Glutamatergic neuron (in vitro differentiated cells): ENCODE measurements around the gene VPS51. TPM values are rescaled to one million over a fixed set of nuclear protein-coding genes. Genes with fewer than 3 reads are reported as not detected.

Source experiments
- DNase-seq: peaks from one replicate; pipeline ENCODE4 v3.0.0; 2022
- H3K27ac Mint-ChIP-seq: one replicate; pipeline ENCODE4 v1.8.0; 2020; ENCODE audit warnings: mild to moderate bottlenecking, mixed read lengths, inconsistent platforms; ENCODE audit not compliant: unreplicated experiment
- H3K27me3 Mint-ChIP-seq: one replicate; pipeline ENCODE4 v1.8.0; 2020; ENCODE audit warnings: mild to moderate bottlenecking, moderate library complexity, mixed read lengths, inconsistent platforms; ENCODE audit not compliant: unreplicated experiment
- H3K36me3 Mint-ChIP-seq: one replicate; pipeline ENCODE4 v1.8.0; 2020; ENCODE audit warnings: mild to moderate bottlenecking, mixed read lengths, inconsistent platforms; ENCODE audit not compliant: unreplicated experiment
- H3K4me1 Mint-ChIP-seq: one replicate; pipeline ENCODE4 v1.8.0; 2020; ENCODE audit warnings: mild to moderate bottlenecking, low read depth, mixed read lengths, inconsistent platforms; ENCODE audit not compliant: unreplicated experiment
- H3K4me3 Mint-ChIP-seq: one replicate; pipeline ENCODE4 v1.8.0; 2020; ENCODE audit warnings: mild to moderate bottlenecking, mixed read lengths, inconsistent platforms; ENCODE audit not compliant: unreplicated experiment
- H3K9me3 Mint-ChIP-seq: one replicate; pipeline ENCODE4 v1.8.0; 2020; ENCODE audit warnings: mild to moderate bottlenecking, moderate library complexity, mixed read lengths, inconsistent platforms; ENCODE audit not compliant: unreplicated experiment
- CTCF ChIP-seq: fragments of 200-600 bp; sonication (generic); IDR thresholded peaks from one replicate; pipeline ENCODE4 v1.5.0; 2021; ENCODE audit not compliant: partially characterized antibody, unreplicated experiment
- total RNA-seq: library from RNA; stranded (reverse); fragmentation: NEBNext Ultra II Directional; extraction: Animal tissue kit (Norgen Biotek cat#: 25700); gene quantifications from one replicate; pipeline ENCODE4 v1.2.1, GENCODE V29; 2021; ENCODE audit not compliant: unreplicated experiment

VPS51 gene
- total RNA-seq, 1 donor from 2014 or later: 105 TPM

GRCh38 chr11:65086809-65087208, 9.2 kb upstream of the VPS51 start:
- H3K27ac Mint-ChIP-seq: no peak overlapping the region
- TF ChIP-seq CTCF: no peak
- no peaks in the 10 kb centered on the region for H3K36me3 Mint-ChIP-seq
- H3K4me1 Mint-ChIP-seq: peaks cover 7% of the 10 kb centered on the region
- peaks cover 6% of the 10 kb centered on the region for H3K27me3 Mint-ChIP-seq
- peaks cover 6% of the 10 kb centered on the region for H3K9me3 Mint-ChIP-seq
- DNase-seq: no peak
- H3K4me3 Mint-ChIP-seq: no peak overlapping the region

GRCh38 chr11:65087216-65087615, 8.8 kb upstream of the VPS51 start:
- H3K9me3 Mint-ChIP-seq: peaks cover 6% of the 10 kb centered on the region
- H3K27ac Mint-ChIP-seq: no peak overlapping the region
- H3K36me3 Mint-ChIP-seq: no peaks in the 10 kb centered on the region
- DNase-seq: no peak
- no peak overlapping the region for H3K4me3 Mint-ChIP-seq
- no peak for TF ChIP-seq CTCF
- H3K4me1 Mint-ChIP-seq: peaks cover 7% of the 10 kb centered on the region
- H3K27me3 Mint-ChIP-seq: peaks cover 6% of the 10 kb centered on the region

GRCh38 chr11:65087827-65088226, 8.2 kb upstream of the VPS51 start:
- Mint-ChIP-seq H3K27ac (no peak overlapping the region), H3K36me3 (no peaks in the 10 kb centered on the region), H3K4me3 (no peak overlapping the region), H3K9me3 (peaks cover 6% of the 10 kb centered on the region), H3K4me1 (peaks cover 7% of the 10 kb centered on the region), H3K27me3 (peaks cover 6% of the 10 kb centered on the region)
- TF ChIP-seq CTCF: no peak
- no peak for DNase-seq

GRCh38 chr11:65089621-65090020, 6.4 kb upstream of the VPS51 start:
- Mint-ChIP-seq H3K36me3 (no peaks in the 10 kb centered on the region), H3K4me3 (no peak overlapping the region), H3K4me1 (peaks cover 7% of the 10 kb centered on the region), H3K27ac (no peak overlapping the region), H3K9me3 (peaks cover 2% of the 10 kb centered on the region), H3K27me3 (peaks cover 3% of the 10 kb centered on the region)
- DNase-seq: no peak
- no peak for TF ChIP-seq CTCF

- Mint-ChIP-seq H3K27ac (no peak overlapping the region), H3K27me3 (peaks cover 4% of the 10 kb centered on the region), H3K4me3 (no peak overlapping the region), H3K36me3 (no peaks in the 10 kb centered on the region), H3K4me1 (peaks cover 2% of the 10 kb centered on the region), H3K9me3 (peaks cover 5% of the 10 kb centered on the region)
- no peak for DNase-seq
- TF ChIP-seq CTCF: no peak
These were observed 5.4 kb upstream of the VPS51 start for GRCh38 chr11:65090628-65091027.
